Measurements from ENCODE around the gene ZFPM1. TPM values are rescaled to one million over a fixed set of nuclear protein-coding genes. Genes with fewer than 3 reads are reported as not detected.

Gene ZFPM1
- total RNA-seq, 1 experiment from 2014 or later, result 24.1 TPM

DNA sequence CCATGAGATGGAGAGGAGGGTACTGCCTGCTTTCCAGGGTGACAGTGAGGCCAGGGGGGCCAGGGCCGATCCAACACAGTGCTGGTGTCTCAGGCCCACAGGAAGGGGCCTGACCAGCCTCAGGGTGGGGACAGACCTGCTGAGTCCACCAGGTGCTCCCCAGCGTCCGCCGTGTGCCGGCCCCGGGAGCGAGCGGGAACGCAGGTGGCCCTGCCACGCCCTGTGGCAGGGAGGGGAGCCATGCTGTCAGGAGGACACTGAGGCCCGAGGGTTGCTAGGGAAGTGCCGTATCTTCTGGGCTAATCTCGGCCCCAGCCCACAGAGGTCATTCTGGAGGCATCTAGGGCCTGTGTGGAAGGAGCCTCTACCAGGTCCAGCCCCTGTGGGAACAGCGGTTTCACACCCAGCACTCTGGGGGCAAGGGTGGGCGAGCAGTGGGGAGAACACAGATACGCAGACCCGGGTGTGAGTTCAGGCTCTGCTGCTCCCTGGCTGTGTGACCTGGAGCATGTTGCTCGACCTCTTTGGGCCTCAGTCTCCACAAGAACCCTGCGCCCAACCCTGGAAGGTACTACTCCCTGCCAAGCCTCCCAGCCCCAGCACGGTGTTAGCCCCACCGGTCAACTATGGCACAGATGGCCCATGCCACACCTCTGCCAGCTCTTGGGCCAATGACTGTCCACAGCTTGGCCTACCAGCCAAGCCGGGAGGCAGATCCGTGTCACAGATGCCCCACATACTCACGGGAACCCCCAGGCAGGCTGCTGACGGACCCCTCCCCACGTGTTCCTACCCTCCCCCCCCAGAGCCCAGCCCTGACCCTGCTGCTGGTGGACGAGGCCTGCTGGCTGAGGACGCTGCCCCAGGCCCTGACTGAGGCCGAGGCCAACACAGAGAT lies 73.2 kb downstream of the ZFPM1 start:
- Mint-ChIP-seq H3K4me3 (ENCODE audit: unreplicated experiment) (no peak overlapping the region), H3K36me3 (ENCODE audit: insufficient read depth, unreplicated experiment) (peaks cover 31% of the 10 kb centered on the region), H3K9me3 (ENCODE audit: unreplicated experiment) (no peaks in the 10 kb centered on the region), H3K27ac (ENCODE audit: unreplicated experiment) (no peak overlapping the region), H3K27me3 (ENCODE audit: insufficient read depth, unreplicated experiment) (no peaks in the 10 kb centered on the region), H3K4me1 (ENCODE audit: low read depth, unreplicated experiment) (no peaks in the 10 kb centered on the region)
- ChIA-PET CTCF (no interaction called here), POLR2A (no interaction called here)
- BruUV-seq (replicated peaks), result no TSS peak
- Histone ChIP-seq H3K4me3 (ENCODE audit: low read depth, low read length) (no peak overlapping the region), H3K9me3 (no peaks in the 10 kb centered on the region), H3K4me1 (peaks cover 22% of the 10 kb centered on the region), H3K36me3 (ENCODE audit: control insufficient read depth, insufficient read depth, low read length) (peaks cover 7% of the 10 kb centered on the region), H3K27me3 (replicated peaks; ENCODE audit: control insufficient read depth, insufficient read depth, low read length) (no peaks in the 10 kb centered on the region)
- peak in 1 of 2 experiments; percentile 40 for DNase-seq
- intact Hi-C loops (cut with micrococcal nuclease; ENCODE audit: unreplicated experiment), result loop anchor here (2.0 to 5.0 kb wide), 2 partner anchors 17 to 36 kb away; no protein-coding TSS in a partner anchor
- TF ChIP-seq, protein P1, sequence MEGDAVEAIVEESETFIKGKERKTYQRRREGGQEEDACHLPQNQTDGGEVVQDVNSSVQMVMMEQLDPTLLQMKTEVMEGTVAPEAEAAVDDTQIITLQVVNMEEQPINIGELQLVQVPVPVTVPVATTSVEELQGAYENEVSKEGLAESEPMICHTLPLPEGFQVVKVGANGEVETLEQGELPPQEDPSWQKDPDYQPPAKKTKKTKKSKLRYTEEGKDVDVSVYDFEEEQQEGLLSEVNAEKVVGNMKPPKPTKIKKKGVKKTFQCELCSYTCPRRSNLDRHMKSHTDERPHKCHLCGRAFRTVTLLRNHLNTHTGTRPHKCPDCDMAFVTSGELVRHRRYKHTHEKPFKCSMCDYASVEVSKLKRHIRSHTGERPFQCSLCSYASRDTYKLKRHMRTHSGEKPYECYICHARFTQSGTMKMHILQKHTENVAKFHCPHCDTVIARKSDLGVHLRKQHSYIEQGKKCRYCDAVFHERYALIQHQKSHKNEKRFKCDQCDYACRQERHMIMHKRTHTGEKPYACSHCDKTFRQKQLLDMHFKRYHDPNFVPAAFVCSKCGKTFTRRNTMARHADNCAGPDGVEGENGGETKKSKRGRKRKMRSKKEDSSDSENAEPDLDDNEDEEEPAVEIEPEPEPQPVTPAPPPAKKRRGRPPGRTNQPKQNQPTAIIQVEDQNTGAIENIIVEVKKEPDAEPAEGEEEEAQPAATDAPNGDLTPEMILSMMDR (IDR thresholded peaks at IDR 0.05; ENCODE audit: insufficient read depth in 1 of 2, low read depth in 1 of 2, low read length in 1 of 2, severe bottlenecking in 1 of 2, unreplicated experiment in 1 of 2), result no peak

DNA sequence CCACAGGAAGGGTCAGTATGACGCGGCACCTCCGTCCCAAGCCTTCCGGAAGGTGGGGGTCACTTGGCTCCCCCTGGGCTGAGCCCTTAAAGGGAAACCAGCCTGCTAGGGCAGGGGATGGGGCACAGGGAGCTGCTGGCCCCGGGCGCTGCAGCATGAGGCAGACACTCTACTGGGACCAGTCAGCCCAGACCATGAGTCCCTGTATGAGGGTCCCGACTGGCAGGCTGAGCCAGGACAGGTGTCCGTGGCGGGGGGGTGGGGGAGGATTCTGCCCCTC lies 73.8 kb downstream of the ZFPM1 start:
- Histone ChIP-seq H3K9me3 (no peaks in the 10 kb centered on the region), H3K4me1 (peaks cover 22% of the 10 kb centered on the region), H3K4me3 (ENCODE audit: low read depth, low read length) (no peak overlapping the region), H3K36me3 (ENCODE audit: control insufficient read depth, insufficient read depth, low read length) (peaks cover 7% of the 10 kb centered on the region), H3K27me3 (replicated peaks; ENCODE audit: control insufficient read depth, insufficient read depth, low read length) (no peaks in the 10 kb centered on the region)
- intact Hi-C loops (cut with micrococcal nuclease; ENCODE audit: unreplicated experiment), result loop anchor here (1.0 to 5.0 kb wide), 4 partner anchors 18 to 84 kb away; no protein-coding TSS in a partner anchor
- ChIA-PET CTCF (no interaction called here), POLR2A (no interaction called here)
- no peak overlapping the region for H3K4me3 Mint-ChIP-seq (ENCODE audit: unreplicated experiment)
- H3K36me3 Mint-ChIP-seq (ENCODE audit: insufficient read depth, unreplicated experiment), result peaks cover 35% of the 10 kb centered on the region
- no peaks in the 10 kb centered on the region for H3K9me3 Mint-ChIP-seq (ENCODE audit: unreplicated experiment)
- no peak overlapping the region for H3K27ac Mint-ChIP-seq (ENCODE audit: unreplicated experiment)
- BruUV-seq (replicated peaks), result no TSS peak
- H3K4me1 Mint-ChIP-seq (ENCODE audit: low read depth, unreplicated experiment), result no peaks in the 10 kb centered on the region
- no peaks in the 10 kb centered on the region for H3K27me3 Mint-ChIP-seq (ENCODE audit: insufficient read depth, unreplicated experiment)
- TF ChIP-seq, protein P1 (IDR thresholded peaks at IDR 0.05; ENCODE audit: insufficient read depth in 1 of 2, low read depth in 1 of 2, low read length in 1 of 2, severe bottlenecking in 1 of 2, unreplicated experiment in 1 of 2), result no peak
- DNase-seq, result no peak

DNA sequence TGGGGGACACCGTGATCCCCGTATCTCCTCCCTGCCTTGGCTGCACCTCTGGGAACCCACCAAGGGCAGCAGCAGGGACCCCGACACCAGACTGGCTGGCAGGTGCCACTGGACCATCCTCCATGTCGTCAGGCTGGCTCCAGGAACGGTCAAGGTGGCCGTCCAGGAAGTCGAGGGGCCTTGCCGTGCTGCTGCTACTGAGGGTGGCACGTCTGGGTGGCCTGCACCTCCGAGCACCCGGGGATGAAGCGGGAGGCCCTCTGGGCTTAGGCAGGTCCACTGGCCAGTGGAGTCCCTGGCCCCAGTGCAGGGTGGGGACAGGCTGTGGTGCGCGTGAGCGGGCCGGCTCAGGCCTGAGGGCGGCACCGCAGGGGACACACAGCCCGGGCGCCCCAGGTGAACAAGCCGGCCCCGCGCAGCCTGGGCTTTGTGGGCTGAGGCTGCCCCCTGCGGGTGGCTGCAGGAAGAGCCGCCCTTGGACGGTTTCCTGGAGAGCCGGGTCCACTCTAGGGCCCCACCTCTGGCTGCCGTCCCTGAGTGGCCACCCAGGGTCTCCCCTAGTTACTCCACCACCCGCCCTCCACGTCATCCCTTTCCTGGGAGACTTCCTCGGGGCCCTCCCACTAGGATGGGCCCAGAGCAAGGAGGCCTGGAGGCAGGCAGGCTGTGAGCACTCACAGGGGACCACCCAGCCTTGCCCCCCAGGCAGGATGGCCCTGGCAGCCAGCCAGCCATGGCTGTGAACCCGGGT lies 74.3 kb downstream of the ZFPM1 start:
- no peaks in the 10 kb centered on the region for H3K9me3 ChIP-seq
- Mint-ChIP-seq H3K36me3 (ENCODE audit: insufficient read depth, unreplicated experiment) (peaks cover 40% of the 10 kb centered on the region), H3K4me1 (ENCODE audit: low read depth, unreplicated experiment) (no peaks in the 10 kb centered on the region), H3K9me3 (ENCODE audit: unreplicated experiment) (no peaks in the 10 kb centered on the region), H3K4me3 (ENCODE audit: unreplicated experiment) (no peak overlapping the region), H3K27ac (ENCODE audit: unreplicated experiment) (no peak overlapping the region), H3K27me3 (ENCODE audit: insufficient read depth, unreplicated experiment) (no peaks in the 10 kb centered on the region)
- H3K36me3 ChIP-seq (ENCODE audit: control insufficient read depth, insufficient read depth, low read length), result peaks cover 7% of the 10 kb centered on the region
- no peak overlapping the region for H3K4me3 ChIP-seq (ENCODE audit: low read depth, low read length)
- intact Hi-C loops (cut with micrococcal nuclease; ENCODE audit: unreplicated experiment), result loop anchor here (1.0 to 5.0 kb wide), 4 partner anchors 19 to 84 kb away; no protein-coding TSS in a partner anchor
- ChIA-PET POLR2A (no interaction called here), CTCF (interaction anchor here (1.1 kb wide), 1 partner anchor 38 kb away, joined by 3 read pairs; no protein-coding TSS in a partner anchor)
- peak; percentile 50 to 87 for DNase-seq
- peaks cover 22% of the 10 kb centered on the region for H3K4me1 ChIP-seq
- TF ChIP-seq, protein P1 (IDR thresholded peaks at IDR 0.05; ENCODE audit: insufficient read depth in 1 of 2, low read depth in 1 of 2, low read length in 1 of 2, severe bottlenecking in 1 of 2, unreplicated experiment in 1 of 2), result peak; percentile 92 to 96
- no TSS peak for BruUV-seq (replicated peaks)
- no peaks in the 10 kb centered on the region for H3K27me3 ChIP-seq (replicated peaks; ENCODE audit: control insufficient read depth, insufficient read depth, low read length)

Measured in Caco-2 (cell line).